Left cardiac atrium (tissue), 4 donors: ENCODE results near the gene ARHGAP6. TPM values are rescaled to one million over a fixed set of nuclear protein-coding genes. Genes with fewer than 3 reads are reported as not detected.
"Not testable (repeated sequence)": the region's sequence is repeated elsewhere in the genome, so short reads cannot be mapped to it uniquely, and the experiment has no call there.

Experiments
- ATAC-seq, 2 donors: fragments of 200-7000 bp; cut with Tn5 transposase; one replicate each; pipeline ENCODE4 v1.9.1; 2020; ENCODE audit warnings: mild to moderate bottlenecking in 2 of 2, moderate library complexity in 2 of 2
- DNase-seq: peaks from one replicate; pipeline ENCODE4 v3.0.0-alpha.2; 2020
- intact Hi-C, 2 donors: fragments of 100-400 bp; cut with DNase I; formaldehyde crosslinking; loops; one replicate each; pipeline versions ENCODE4 v1.14.1 to v1.15.1; 2022 to 2023
- total RNA-seq, 2 donors: library from RNA; stranded (reverse); fragmentation: NEBNext Ultra II Directional; extraction: Animal tissue kit (Norgen Biotek cat#: 25700); gene quantifications; one replicate each; pipeline ENCODE4 v1.2.1, GENCODE V29; 2021
- donor health status: DM: no; HTN: yes; CAD: no.
- donor health status: DM: no; HTN: yes; CAD: no; lungs with severe emphysema.
- donor health status: DM: yes; HTN: yes; CAD: no.
- donor health status: Dilated cardiomyopathy.

ARHGAP6 gene
- total RNA-seq, 2 donors from 2014 or later = 5.6 to 5.9 TPM

DNA sequence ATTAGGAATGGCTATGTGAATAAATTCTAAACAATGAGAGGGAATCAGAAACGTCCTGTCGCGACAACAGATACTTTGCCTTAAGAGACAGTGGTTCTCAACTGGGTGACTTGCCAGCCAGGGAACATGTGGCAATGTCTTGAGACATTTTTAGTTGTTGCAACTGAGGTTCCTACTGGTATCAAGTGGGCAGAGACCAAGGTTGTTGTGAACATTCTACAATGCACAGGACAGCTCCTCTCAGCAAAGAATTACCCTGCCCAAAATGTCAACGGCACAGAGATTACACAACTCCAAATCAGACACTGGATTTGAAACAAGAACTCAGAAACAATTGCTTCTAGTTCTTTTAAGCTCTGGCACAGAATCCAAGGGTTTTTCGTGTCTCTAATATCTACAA, 128.6 kb downstream of the ARHGAP6 start:
- intact Hi-C loops = no loop called here
- DNase-seq (no peak), ATAC-seq (no peak)

GRCh38 chrX:11535156-11535919, 130.4 kb downstream of the ARHGAP6 start:
- intact Hi-C loops = no loop called here
- no peak for DNase-seq
- no peak for ATAC-seq

DNA sequence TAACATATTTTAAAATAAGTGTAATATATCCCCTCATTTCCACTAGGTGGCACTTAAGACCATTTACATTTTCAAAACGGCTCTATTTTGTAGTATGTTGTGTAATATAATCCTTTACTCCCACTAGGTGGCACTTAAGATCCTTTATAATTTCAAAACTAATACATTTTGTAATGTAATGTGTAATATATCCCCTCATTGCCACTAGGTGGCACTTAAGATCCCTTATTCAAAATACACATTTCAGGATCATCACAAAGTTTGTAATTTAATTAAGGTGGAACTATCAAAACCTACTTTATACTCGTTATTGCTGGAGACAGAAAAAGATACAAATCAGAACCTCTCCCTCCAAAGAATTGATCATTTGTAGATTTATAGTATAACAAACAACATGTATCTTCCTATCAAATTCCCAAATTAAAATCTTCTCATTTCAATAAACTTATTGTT, 132.5 kb downstream of the ARHGAP6 start:
- ATAC-seq (peak; percentile 87 to 89), DNase-seq (no peak)
- intact Hi-C loops = loop anchor here in 1 of 2 donors (2.0 to 5.0 kb wide), 3 partner anchors 192 to 391 kb away; no protein-coding TSS in a partner anchor

DNA sequence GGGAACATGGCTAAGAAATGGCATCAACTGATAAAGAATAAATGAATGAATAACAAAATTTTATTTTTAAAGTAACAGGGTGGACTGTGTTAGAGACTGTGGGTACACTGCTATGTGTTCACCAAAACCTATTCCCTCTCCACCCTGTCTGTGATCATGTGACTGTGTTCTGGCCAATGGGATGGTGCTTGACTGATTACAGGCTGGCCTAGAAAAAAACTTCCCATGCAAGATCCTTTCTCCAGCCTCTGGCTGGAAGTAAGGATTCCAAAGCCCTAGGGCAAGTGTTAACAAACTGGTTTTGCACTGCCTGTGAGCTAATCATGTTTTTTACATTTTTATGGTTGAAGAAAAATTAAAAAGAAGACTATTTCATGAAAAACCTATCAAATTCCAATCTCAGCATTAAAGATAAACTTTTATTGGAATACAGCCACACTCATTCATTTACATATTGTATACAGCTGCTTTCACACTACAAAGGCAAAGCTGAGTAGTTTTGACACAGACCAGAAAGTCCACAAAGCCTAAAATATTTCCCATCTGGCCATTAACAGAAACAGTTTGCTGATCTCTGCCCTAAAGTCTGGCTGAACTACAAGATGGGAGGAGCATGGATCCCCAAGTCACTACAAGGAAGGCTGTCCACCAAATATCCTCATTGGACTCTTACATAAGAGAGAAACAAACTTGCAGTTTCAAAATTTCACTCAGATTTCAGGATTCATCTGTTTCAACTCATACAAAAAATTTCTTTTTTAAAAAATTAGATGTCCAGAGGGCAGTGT, 133.2 kb downstream of the ARHGAP6 start:
- DNase-seq = no peak
- intact Hi-C loops = loop anchor here in 1 of 2 donors (2.0 to 5.0 kb wide), 3 partner anchors 192 to 390 kb away; no protein-coding TSS in a partner anchor
- ATAC-seq = peak; percentile 51 to 67

DNA sequence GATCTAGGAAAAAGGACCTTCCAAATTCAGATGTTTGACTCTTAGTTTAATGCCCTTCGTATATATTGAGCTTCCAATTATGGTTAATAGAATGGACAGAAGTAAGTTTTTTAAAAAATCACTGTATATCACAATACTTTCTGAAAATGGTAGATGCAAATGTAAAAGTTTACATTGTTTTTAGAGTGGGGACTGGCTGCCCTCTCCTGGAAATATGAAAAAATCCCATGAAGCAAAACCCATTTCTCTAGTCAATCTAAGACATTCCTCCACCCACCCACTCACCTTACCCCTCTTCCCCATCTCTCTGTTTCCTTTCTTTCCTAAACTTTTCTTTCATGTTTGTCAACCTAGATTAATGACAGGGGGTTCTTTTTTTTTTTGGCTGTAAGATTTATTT, 134.5 kb downstream of the ARHGAP6 start:
- intact Hi-C loops = loop anchor here in 1 of 2 donors (5.0 kb wide), 1 partner anchor 389 kb away; no protein-coding TSS in a partner anchor
- peak in 1 of 2 donors; percentile 59 for ATAC-seq
- DNase-seq = no peak

DNA sequence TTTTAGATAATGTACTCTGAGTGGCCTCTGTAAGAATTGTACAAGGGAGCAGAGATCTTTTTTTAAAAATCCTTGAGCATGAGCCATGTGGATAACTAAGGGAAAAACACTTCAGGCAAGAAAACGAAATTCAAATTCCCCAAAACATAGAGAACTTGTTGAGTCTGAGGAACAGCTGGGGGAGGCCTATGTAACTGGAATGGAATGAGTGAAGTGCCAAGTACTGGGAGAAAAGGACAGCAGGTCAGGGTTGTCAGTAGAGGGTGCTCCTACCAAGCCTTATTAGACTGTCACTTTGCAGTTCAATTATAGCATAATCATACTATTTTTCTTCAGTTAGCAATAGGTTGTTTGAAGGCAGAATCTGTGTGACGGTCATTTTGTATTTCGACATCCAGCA, 135.1 kb downstream of the ARHGAP6 start:
- intact Hi-C loops = loop anchor here in 1 of 2 donors (5.0 kb wide), 1 partner anchor 388 kb away; no protein-coding TSS in a partner anchor
- ATAC-seq = peak; percentile 33 to 38
- no peak for DNase-seq

DNA sequence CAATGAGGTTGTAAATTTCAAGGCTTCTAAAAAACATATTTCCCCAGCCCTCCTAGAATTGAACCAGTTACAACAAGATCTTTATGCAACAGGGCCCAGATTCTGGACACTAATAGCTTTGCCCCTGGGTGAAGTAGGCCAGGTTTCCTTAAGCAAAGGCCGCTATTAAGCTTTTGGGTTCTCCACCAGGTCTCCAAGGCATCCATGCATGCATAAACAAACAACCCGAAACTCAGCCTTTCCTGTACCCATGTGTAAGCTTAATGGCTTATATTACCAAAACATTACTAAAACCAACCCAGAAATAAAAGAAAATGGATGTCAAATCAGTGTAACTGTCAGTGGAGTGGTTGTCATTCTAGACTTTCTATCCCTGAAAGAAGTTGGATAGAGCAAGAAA, 137.1 kb downstream of the ARHGAP6 start:
- ATAC-seq = no peak
- intact Hi-C loops = no loop called here
- no peak for DNase-seq

GRCh38 chrX:11525685-11526084, 140.0 kb downstream of the ARHGAP6 start:
- DNase-seq (no peak), ATAC-seq (no peak)
- intact Hi-C loops = no loop called here

DNA sequence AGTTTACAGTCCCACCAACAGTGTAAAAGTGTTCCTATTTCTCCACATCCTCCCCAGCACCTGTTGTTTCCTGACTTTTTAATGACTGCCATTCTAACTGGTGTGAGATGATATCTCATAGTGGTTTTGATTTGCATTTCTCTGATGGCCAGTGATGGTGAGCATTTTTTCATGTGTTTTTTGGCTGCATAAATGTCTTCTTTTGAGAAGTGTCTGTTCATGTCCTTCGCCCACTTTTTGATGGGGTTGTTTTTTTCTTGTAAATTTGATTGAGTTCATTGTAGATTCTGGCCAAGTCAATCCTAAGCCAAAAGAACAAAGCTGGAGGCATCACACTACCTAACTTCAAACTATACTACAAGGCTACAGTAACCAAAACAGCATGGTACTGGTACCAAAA, 146.5 kb downstream of the ARHGAP6 start:
- DNase-seq, intact Hi-C loops, ATAC-seq: not testable (repeated sequence)

DNA sequence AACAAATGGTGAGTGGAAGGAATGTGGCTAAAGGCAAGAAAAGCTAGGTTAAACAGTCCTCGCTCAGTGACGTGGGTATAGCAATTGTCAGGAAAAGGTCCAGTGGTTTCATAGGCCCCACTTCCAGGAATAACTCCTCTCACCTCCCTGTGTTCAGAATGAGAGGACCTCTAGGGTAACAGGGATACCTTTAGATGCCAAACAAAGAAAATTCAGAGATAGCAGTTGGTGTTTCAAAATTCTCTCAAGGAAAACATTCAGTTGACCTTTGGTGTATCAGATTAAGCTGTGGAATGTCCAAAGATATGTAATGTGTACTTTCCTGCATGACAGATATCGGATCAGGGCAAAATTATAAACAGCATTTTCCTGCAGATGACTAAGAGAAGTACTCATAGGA, 155.9 kb downstream of the ARHGAP6 start:
- DNase-seq = no peak
- intact Hi-C loops = no loop called here
- ATAC-seq = no peak

DNA sequence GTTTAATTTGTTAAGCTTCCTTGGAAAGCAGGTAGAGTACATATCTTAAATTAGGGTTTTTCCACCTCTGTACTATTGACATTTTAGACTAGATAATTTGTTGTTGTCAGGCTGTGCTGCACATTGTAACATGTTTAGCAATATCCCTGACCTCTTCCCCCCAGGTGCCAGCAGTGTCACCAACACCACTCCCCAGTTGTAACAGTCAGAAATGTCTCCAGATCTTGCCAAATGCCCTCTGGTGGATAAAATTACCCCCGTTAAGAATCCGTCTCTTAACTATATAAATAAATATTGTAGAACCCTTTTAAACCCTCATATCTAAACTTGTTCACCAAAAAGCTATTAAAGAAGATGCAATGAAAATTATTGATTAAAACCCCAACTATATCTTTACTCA, 161.5 kb downstream of the ARHGAP6 start:
- ATAC-seq (no peak), DNase-seq (no peak)
- intact Hi-C loops = no loop called here

- ATAC-seq = no peak
- DNase-seq = no peak
- intact Hi-C loops = no loop called here
Measured at GRCh38 chrX:11499076-11500044, 166.4 kb downstream of the ARHGAP6 start.

GRCh38 chrX:11491375-11491774, 174.3 kb downstream of the ARHGAP6 start:
- intact Hi-C loops, ATAC-seq, DNase-seq: not testable (repeated sequence)

DNA sequence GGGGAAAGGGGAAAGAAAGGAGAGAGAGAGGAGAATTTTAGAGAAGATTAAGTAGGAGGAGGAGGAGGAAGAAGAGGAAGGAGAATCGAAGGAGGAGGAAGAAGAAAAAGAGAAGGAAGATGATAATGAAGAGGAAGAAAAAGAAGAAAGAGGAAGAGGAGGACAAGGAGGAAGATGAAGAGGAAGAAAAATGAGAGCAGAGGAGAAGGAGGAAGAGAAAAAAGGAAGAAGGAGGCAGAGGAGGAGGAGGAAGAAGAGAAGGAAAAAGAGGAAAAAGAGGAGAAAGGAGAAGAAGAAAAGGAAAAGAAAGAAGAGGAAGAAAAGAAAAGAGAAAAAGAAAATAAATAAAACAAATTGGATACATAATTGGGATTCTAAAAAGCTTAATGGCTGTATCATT, 181.4 kb downstream of the ARHGAP6 start:
- ATAC-seq (no peak), DNase-seq (no peak)
- intact Hi-C loops = no loop called here

DNA sequence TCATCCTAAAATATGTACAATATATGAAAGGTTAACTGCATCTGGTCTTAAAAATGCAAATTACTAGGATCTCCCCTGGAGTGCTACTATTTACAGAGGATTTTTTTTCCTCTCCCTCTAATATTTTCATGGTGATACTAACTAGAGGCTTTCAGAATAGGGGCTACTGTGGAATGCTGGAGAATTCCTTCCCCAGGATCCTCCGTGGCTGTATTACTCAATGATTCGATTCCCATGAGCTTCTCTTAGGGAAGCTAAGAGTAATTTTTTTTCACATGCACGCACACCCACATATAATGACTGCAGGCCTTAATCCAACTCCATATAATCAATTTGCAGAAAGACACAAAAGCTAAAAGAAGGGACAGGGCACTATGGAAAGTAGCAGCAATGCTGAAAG, 184.7 kb downstream of the ARHGAP6 start:
- no peak for ATAC-seq
- DNase-seq = no peak
- intact Hi-C loops = no loop called here

- intact Hi-C loops = no loop called here
- ATAC-seq (no peak), DNase-seq (no peak)
Measured at GRCh38 chrX:11480626-11481025, 185.1 kb downstream of the ARHGAP6 start.

GRCh38 chrX:11478911-11479310, 186.8 kb downstream of the ARHGAP6 start:
- ATAC-seq (no peak), DNase-seq (no peak)
- intact Hi-C loops = no loop called here

GRCh38 chrX:11478026-11478425, 187.7 kb downstream of the ARHGAP6 start:
- DNase-seq (no peak), ATAC-seq (no peak)
- intact Hi-C loops = no loop called here

GRCh38 chrX:11474576-11474975, 191.1 kb downstream of the ARHGAP6 start:
- no peak for ATAC-seq
- intact Hi-C loops = no loop called here
- DNase-seq = no peak
